NT2/D1 (cell line): ENCODE results near the gene UGGT1.

ENCODE experiments used
- DNase-seq: peaks from one replicate; pipeline ENCODE4 v3.0.0-alpha.2; 2011; ENCODE audit warnings: low read depth, low spot score
- H3K27me3 ChIP-seq: 2 replicates; pipeline ENCODE4 v1.6.0; 2011; ENCODE audit warnings: mild to moderate bottlenecking; ENCODE audit not compliant: insufficient read length, insufficient read depth
- H3K36me3 ChIP-seq: 2 replicates; pipeline ENCODE4 v1.6.1; 2011; ENCODE audit warnings: mild to moderate bottlenecking, low read length, mixed read lengths; ENCODE audit not compliant: insufficient read depth, insufficient read length
- H3K4me1 ChIP-seq: 2 replicates; pipeline ENCODE4 v1.5.1; 2011; ENCODE audit not compliant: insufficient read depth, insufficient read length
- H3K4me3 ChIP-seq: 2 replicates; pipeline ENCODE4 v1.5.1; 2011; ENCODE audit warnings: low read depth; ENCODE audit not compliant: insufficient read length
- H3K9ac ChIP-seq: 2 replicates; pipeline ENCODE4 v1.6.0; 2011; ENCODE audit warnings: low read depth; ENCODE audit not compliant: insufficient read length
- H3K9me3 ChIP-seq: 2 replicates; pipeline ENCODE4 v1.5.1; 2011; ENCODE audit warnings: mild to moderate bottlenecking, low read length; ENCODE audit not compliant: insufficient read depth
- SUZ12 ChIP-seq: IDR thresholded peaks from 2 replicates; pipeline ENCODE4 v1.6.1; 2011; ENCODE audit not compliant: insufficient read length, insufficient read depth; ENCODE audit errors: extremely low read depth
- YY1 ChIP-seq: IDR thresholded peaks from 2 replicates; pipeline ENCODE4 v1.6.1; 2011; ENCODE audit not compliant: insufficient read length, insufficient read depth
- ZNF274 ChIP-seq: IDR thresholded peaks from 2 replicates; pipeline ENCODE4 v1.6.1; 2011; ENCODE audit warnings: mild to moderate bottlenecking, low read depth, low read length

The UGGT1 gene

GRCh38 chr2:128219891-128220290 is 128.9 kb downstream of the UGGT1 start:
- Histone ChIP-seq H3K27me3 (no peaks in the 10 kb centered on the region), H3K36me3 (no peaks in the 10 kb centered on the region), H3K4me3 (no peak overlapping the region), H3K9me3 (no peaks in the 10 kb centered on the region), H3K9ac (no peak overlapping the region), H3K4me1 (no peaks in the 10 kb centered on the region)
- TF ChIP-seq SUZ12 (no peak), YY1 (no peak), ZNF274 (no peak)
- no peak for DNase-seq

DNA sequence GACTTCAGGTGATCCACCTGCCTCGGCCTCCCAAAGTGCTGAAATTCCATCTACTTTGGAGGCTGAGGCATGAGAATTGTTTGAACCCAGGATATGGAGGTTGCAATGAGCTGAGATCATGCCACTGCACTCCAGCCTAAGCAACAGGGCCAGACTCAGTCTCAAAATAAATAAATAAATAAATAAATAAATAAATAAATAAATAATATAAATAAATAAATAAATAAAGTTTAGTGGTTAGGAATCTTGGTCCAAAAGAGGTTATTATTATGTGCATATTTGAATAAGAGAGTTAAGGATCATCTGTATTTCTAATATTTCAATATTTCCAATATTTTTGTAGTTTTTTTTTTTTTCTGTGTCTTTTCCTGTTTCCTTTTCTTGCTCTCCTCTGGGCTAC is 136.9 kb downstream of the UGGT1 start:
- Histone ChIP-seq H3K27me3 (peaks cover 16% of the 10 kb centered on the region), H3K36me3 (no peaks in the 10 kb centered on the region), H3K4me1 (no peaks in the 10 kb centered on the region), H3K9ac (no peak overlapping the region), H3K4me3 (no peak overlapping the region), H3K9me3 (no peaks in the 10 kb centered on the region; the same call in 1 of the 2 replicates)
- TF ChIP-seq YY1: no peak
- TF ChIP-seq ZNF274: no peak
- TF ChIP-seq SUZ12: no peak
- DNase-seq: no peak

- Histone ChIP-seq H3K4me3 (no peak overlapping the region), H3K9ac (no peak overlapping the region), H3K9me3 (no peaks in the 10 kb centered on the region; the same call in 1 of the 2 replicates), H3K4me1 (no peaks in the 10 kb centered on the region), H3K36me3 (no peaks in the 10 kb centered on the region), H3K27me3 (peaks cover 25% of the 10 kb centered on the region)
- DNase-seq: no peak
- no peak for TF ChIP-seq SUZ12
- no peak for TF ChIP-seq YY1
- no peak for TF ChIP-seq ZNF274
Measured at GRCh38 chr2:128228894-128229293, 137.9 kb downstream of the UGGT1 start.

DNA sequence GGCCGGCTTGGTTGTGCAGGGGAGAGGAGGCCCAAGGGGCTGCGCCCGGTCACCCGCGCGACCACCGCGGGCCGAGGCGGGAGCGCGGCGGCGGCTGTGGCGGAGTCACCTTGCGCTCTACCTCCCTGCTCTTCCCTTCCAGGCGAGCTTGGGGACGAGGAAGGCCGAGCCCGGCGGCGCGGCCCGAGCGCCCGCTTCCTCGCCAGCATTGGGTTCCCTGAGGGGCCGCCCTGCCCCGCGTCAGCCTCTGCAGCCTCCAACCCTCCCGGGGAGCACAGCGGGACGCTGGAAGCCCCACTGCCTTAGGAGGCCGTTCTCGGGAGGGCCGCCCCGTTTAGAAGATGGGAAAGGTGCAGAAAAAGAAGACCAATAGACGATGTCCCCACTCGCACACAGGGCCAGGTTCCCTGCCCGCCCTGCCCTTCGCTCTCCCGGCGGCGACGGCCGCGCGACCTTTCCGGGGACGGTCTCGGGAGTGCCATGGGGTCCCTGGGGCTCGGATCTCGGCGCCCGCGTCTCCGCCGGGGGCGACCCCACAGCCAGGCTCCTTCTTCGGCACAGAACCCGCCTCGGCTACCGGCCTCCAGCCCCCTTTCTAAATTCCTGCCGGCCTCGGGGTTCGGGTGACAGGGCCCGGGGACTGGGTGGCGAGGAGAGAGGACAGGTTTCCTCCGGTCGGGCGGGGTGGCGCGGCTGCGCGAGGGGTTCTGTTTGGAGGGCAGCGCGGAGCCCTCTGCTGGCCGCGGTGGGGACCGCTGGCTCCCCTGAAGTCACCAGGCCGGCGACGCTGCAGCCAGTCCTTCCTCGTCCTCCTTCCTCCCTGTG is 142.2 kb downstream of the UGGT1 start:
- H3K4me1 ChIP-seq: peaks cover 5% of the 10 kb centered on the region
- DNase-seq: peak; percentile 77
- no peaks in the 10 kb centered on the region for H3K9me3 ChIP-seq
- TF ChIP-seq SUZ12 (no peak), ZNF274 (no peak), YY1 (no peak)
- peak overlapping the region; percentile 84 for H3K9ac ChIP-seq
- peak overlapping the region; percentile 81 for H3K4me3 ChIP-seq
- H3K27me3 ChIP-seq: peaks cover 37% of the 10 kb centered on the region
- no peaks in the 10 kb centered on the region for H3K36me3 ChIP-seq

- no peak for DNase-seq
- peak overlapping the region; percentile 84 for H3K9ac ChIP-seq
- H3K4me1 ChIP-seq: peaks cover 5% of the 10 kb centered on the region
- no peaks in the 10 kb centered on the region for H3K36me3 ChIP-seq
- no peak for TF ChIP-seq SUZ12
- TF ChIP-seq ZNF274: no peak
- no peak for TF ChIP-seq YY1
- peaks cover 37% of the 10 kb centered on the region for H3K27me3 ChIP-seq
- peak overlapping the region; percentile 81 for H3K4me3 ChIP-seq
- no peaks in the 10 kb centered on the region for H3K9me3 ChIP-seq
Measured at GRCh38 chr2:128233790-128234395, 142.9 kb downstream of the UGGT1 start.

DNA sequence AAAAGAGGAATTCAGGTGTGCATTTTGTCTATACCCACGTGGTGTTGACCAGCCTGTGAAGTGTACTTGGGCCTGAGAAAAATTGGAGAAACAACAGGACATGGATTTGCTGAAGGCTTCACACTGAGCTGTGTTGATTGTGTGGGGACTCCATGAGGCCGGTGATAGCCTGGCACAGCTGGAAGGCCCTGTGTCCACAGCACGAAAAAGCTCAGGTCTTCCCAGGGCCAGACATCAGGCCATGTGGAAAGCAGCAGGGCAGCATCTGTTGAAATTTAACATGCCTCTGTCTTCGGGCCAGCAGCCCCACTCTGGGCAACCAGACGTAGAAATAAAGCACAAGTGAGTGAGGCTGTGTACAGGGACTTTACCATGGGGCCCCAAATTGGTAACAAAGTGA is 143.6 kb downstream of the UGGT1 start:
- Histone ChIP-seq H3K9me3 (no peaks in the 10 kb centered on the region), H3K36me3 (no peaks in the 10 kb centered on the region), H3K4me3 (no peak overlapping the region), H3K9ac (no peak overlapping the region), H3K27me3 (peaks cover 38% of the 10 kb centered on the region), H3K4me1 (peaks cover 5% of the 10 kb centered on the region)
- DNase-seq: no peak
- TF ChIP-seq ZNF274: no peak
- TF ChIP-seq YY1: no peak
- TF ChIP-seq SUZ12: no peak

GRCh38 chr2:128235581-128235980 is 144.6 kb downstream of the UGGT1 start:
- DNase-seq: no peak
- peaks cover 38% of the 10 kb centered on the region for H3K27me3 ChIP-seq
- TF ChIP-seq ZNF274: no peak
- TF ChIP-seq YY1: no peak
- TF ChIP-seq SUZ12: no peak
- no peaks in the 10 kb centered on the region for H3K36me3 ChIP-seq
- H3K9me3 ChIP-seq: no peaks in the 10 kb centered on the region
- no peak overlapping the region for H3K4me3 ChIP-seq
- H3K4me1 ChIP-seq: peaks cover 5% of the 10 kb centered on the region
- no peak overlapping the region for H3K9ac ChIP-seq
